ENCODE results near the gene SMG6.

The SMG6 gene

DNA sequence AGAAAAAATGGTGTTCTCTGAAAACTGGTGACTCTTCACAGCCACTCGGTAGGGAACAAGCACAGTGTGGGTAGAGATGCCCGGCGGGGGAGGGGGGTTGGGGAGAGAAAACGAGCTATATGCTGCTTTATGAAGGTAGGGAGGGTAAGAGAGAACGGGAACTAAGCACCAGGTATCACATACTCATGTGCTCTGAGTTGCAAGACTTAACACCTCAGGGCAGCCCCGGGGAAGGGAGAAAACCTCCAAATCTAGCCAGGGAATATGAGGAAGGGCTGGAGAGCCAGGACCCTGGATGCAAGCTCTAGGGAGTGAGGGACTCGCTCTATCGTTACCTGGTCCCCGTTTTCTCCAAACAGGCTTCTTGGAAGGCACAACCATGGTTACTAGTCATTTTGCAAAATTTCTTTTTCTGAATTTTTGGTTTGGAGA, 213.4 kb downstream of the SMG6 start:
- TF ChIP-seq, protein P1, sequence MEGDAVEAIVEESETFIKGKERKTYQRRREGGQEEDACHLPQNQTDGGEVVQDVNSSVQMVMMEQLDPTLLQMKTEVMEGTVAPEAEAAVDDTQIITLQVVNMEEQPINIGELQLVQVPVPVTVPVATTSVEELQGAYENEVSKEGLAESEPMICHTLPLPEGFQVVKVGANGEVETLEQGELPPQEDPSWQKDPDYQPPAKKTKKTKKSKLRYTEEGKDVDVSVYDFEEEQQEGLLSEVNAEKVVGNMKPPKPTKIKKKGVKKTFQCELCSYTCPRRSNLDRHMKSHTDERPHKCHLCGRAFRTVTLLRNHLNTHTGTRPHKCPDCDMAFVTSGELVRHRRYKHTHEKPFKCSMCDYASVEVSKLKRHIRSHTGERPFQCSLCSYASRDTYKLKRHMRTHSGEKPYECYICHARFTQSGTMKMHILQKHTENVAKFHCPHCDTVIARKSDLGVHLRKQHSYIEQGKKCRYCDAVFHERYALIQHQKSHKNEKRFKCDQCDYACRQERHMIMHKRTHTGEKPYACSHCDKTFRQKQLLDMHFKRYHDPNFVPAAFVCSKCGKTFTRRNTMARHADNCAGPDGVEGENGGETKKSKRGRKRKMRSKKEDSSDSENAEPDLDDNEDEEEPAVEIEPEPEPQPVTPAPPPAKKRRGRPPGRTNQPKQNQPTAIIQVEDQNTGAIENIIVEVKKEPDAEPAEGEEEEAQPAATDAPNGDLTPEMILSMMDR (IDR thresholded peaks at IDR 0.05; ENCODE audit: borderline replicate concordance, control extremely low read depth, extremely low read depth, insufficient read depth, missing control alignments), result no peak
- no peak for DNase-seq (ENCODE audit: low spot score)

DNA sequence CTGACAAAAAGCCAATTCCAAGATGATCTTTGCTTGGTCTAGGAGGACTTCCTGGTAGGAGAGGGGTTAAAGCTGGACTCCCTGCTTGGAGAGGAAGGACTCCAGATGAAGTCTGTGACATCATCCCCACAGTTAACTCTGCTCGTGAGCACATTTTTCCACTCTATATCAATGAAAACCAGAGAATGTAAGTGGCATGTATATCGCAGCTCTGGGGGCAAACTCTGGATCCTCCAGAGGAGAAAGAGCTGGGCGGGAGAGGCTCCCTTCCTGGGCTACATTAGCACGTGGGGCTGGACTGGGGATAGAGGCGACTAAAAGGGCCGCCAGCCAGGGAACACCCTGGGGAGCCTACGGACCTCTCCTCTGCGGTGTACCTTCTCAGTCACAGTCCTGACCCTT, 214.6 kb downstream of the SMG6 start:
- in situ Hi-C loops (cut with MboI; ENCODE audit: low sequenced_read_pairs, unreplicated experiment), result no loop called here
- TF ChIP-seq, protein P1 (IDR thresholded peaks at IDR 0.05; ENCODE audit: borderline replicate concordance, control extremely low read depth, extremely low read depth, insufficient read depth, missing control alignments), result no peak
- DNase-seq (ENCODE audit: low spot score), result no peak

More for the DNA sequence above, 213.4 kb downstream of the SMG6 start:
- in situ Hi-C loops (cut with MboI; ENCODE audit: low sequenced_read_pairs, unreplicated experiment), result no loop called here

DNA sequence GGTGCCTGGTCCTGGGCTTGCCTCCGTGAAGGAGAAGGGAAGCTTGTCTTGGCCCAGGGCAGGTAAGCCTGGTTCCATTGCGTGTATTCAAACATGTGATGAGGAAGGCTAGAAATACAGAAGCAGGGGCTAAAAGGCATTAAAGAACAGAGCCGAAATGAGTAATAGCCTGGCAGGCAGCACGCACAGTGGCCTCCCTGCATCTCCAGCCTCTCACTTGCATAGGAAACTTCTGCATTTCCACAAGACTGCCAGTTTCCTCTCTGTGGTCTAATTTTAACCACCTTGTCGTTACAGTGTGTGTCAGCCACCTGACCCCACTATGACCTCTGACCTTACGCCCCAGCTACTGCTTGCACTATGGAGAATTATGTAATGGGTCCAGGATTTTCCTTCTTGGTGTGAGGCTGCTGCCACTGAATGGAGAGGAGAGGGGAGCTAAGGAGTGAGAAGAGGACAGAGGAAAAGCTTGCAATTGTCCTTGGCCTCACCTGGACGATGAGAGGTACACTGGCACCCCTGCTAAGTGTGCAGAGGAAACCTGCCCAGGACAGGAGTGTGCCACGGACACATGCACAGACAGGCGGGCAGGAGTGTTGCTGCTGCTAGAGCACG, 215.9 kb downstream of the SMG6 start:
- TF ChIP-seq, protein P1 (IDR thresholded peaks at IDR 0.05; ENCODE audit: borderline replicate concordance, control extremely low read depth, extremely low read depth, insufficient read depth, missing control alignments), result no peak
- in situ Hi-C loops (cut with MboI; ENCODE audit: low sequenced_read_pairs, unreplicated experiment), result no loop called here
- DNase-seq (ENCODE audit: low spot score), result peak; percentile 66

DNA sequence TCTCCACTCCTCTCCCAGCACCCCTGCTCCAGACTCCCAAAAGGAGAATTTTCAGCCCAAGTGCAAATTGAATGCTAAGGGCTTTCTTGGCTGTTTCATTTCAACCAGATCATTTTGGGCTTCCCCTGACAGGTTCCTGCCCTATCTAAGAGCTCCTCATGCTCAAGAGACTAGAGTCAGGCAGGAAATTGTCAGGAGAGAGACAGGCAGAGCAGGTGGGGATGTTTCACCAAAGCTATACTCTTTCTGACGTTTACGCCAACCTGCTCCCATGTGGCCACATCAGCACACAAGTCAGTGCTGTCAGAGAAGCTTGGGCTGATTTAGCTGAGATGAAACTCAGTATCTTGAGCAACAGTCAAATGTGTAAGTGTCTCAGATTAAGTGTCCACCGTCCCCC, 217.3 kb downstream of the SMG6 start:
- DNase-seq (ENCODE audit: low spot score), result no peak
- in situ Hi-C loops (cut with MboI; ENCODE audit: low sequenced_read_pairs, unreplicated experiment), result no loop called here
- TF ChIP-seq, protein P1 (IDR thresholded peaks at IDR 0.05; ENCODE audit: borderline replicate concordance, control extremely low read depth, extremely low read depth, insufficient read depth, missing control alignments), result no peak

DNA sequence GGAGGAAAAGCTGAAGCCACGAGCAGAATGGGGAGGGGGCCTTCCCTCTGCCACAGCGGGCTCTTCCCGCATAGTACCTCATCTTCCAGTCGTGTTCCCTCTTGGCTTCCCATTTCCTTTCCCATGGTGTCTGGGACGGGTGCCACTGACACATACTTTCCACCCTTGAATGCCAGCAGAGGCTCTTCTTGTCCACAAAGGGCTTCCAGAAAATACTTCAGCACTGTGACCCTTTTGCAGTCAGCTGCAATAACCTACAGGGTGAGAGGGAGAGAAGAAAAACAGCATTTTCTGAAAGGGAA, 218.0 kb downstream of the SMG6 start:
- TF ChIP-seq, protein P1 (IDR thresholded peaks at IDR 0.05; ENCODE audit: borderline replicate concordance, control extremely low read depth, extremely low read depth, insufficient read depth, missing control alignments), result no peak
- DNase-seq (ENCODE audit: low spot score), result no peak
- in situ Hi-C loops (cut with MboI; ENCODE audit: low sequenced_read_pairs, unreplicated experiment), result no loop called here

DNA sequence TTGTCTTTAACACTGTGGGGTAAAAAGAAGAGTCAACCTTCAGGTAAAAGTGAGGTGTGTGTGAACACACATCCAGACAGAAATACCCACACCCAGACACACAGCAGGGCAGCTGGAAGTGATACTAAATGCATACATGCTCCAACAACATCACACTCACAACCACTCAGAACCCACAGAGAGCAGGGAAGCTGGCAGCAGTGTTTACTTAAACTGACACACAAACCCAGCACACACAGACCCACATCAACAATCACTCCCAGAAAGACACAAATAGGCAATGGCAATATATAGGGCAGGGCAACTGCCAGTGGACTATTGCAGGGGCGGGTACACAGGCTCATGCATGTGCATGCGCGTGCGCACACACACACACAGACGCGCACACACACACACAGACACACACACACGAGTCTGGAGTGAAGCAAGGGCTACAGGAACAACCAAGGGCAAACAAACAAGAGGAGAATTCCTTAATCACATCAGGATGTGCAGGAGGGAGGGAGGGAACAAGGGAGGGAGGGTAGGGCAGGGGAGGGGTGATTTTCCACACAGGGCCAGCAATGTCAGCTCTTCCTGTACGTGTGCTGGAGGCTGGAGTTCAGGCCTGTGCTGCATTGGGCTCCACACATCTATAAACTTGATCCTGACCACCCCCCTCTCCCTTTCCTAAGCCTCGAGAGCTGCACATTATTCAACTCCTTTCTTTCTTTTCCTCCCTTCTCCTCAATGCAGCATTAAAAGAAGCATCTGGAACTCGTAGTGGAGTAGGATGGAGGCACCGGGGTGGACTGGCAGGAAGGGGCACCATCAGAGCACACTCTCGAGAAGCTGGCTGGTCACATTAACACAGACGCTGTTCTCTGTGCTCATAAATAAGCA, 218.6 kb downstream of the SMG6 start:
- DNase-seq (ENCODE audit: low spot score), result no peak
- TF ChIP-seq, protein P1 (IDR thresholded peaks at IDR 0.05; ENCODE audit: borderline replicate concordance, control extremely low read depth, extremely low read depth, insufficient read depth, missing control alignments), result no peak
- in situ Hi-C loops (cut with MboI; ENCODE audit: low sequenced_read_pairs, unreplicated experiment), result no loop called here

Measured in GM13976 (cell line).